HepG2 (cell line): ENCODE results near the gene SRSF1. TPM values are rescaled to one million over a fixed set of nuclear protein-coding genes. Genes with fewer than 3 reads are reported as not detected.

Experiments
- JUNB ChIP-seq: sonication (generic); formaldehyde crosslinking; IDR thresholded peaks from 2 replicates; pipeline ENCODE4 v1.8.0; 2022; ENCODE audit warnings: missing genetic modification reagents, mild to moderate bottlenecking, borderline replicate concordance
- ZNF24 ChIP-seq: fragments of 450-650 bp; IDR thresholded peaks from 2 replicates; pipeline ENCODE4 v1.6.1; 2017; ENCODE audit warnings: antibody characterized with exemption, mild to moderate bottlenecking
- ZNF337 ChIP-seq: sonication (generic); formaldehyde crosslinking; IDR thresholded peaks from 2 replicates; pipeline ENCODE4 v1.5.1; 2020; ENCODE audit warnings: missing genetic modification reagents, low read depth, mild to moderate bottlenecking, borderline replicate concordance
- ZNF776 ChIP-seq: sonication (generic); formaldehyde crosslinking; IDR thresholded peaks from 2 replicates; pipeline ENCODE4 v1.4.0; 2020; ENCODE audit warnings: mild to moderate bottlenecking, missing genetic modification reagents
- polyA plus RNA-seq, 8 experiments: library from polyadenylated mRNA; depleted of rRNA in 3 of 8; stranded (reverse) in 7 of 8; unstranded in 1 of 8; fragments of >200 nt; fragmentation: Illumina TruSeq in 4 of 8; extraction: Trizol in 4 of 8; gene quantifications; 2 replicates each; pipeline versions ENCODE4 v1.2.1 to v1.2.3, GENCODE V29; 2011 to 2016; ENCODE audit warnings: low read depth in 4 of 8, missing spikeins in 1 of 8, mixed read lengths in 1 of 8; ENCODE audit not compliant: insufficient read depth in 1 of 8
- total RNA-seq, 5 experiments: library from RNA; depleted of rRNA; stranded (reverse); fragments of >200 nt; fragmentation: Illumina TruSeq; extraction: Trizol; gene quantifications; 2 replicates each; pipeline ENCODE4 v1.2.3, GENCODE V29; 2016; ENCODE audit warnings: low read depth in 1 of 5
- TF ChIP-seq, protein P1 (sequence below): sonication (generic); formaldehyde crosslinking; IDR thresholded peaks from 2 replicates; pipeline ENCODE4 v1.5.0; 2020; ENCODE audit warnings: mild to moderate bottlenecking, missing genetic modification reagents, borderline replicate concordance

Gene SRSF1
- total and polyA plus RNA-seq, 2 of the 13 experiments (the other 11 are each of a cell fraction or from before 2014, with no cell fraction given): 142 to 445 TPM

DNA sequence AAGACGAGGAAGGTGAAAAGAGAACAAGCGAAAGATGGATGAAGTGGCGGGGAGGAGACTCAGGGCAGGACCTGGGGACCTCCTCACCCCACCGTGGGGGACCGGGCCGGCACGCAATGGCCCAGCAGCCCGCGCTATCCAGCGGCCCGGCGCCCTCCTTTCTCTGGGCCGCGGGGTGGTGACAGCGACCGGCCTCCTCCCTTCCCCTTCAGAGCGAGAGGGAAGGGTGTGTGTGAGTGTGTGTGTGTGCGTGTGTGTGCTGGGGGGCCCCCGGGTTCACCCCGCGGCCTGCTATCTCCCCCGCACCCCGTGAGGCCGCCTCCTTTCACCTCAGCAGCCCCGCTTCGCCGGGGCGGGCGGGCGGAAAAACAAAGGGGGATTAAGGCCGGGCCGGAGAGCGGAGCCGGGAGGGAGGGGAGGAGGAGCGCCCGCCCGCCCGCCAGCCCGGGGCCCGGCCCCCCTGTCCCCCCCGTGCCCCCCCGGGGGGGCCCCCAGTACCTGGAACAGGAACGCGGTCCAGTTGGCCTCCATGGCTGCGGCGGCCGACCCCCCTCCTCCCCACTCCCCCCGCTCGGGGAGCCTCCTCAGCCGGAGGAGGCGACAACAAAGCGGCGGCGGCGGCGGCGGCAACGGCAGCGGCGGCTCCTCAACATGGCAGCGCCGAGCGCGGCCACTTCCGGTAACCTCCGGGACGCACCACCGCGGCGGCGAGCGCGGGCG, 19.3 kb downstream of the SRSF1 start, which contains the start of gene VEZF1 (continued):
- TF ChIP-seq ZNF24 (no peak), JUNB (CRISPR knock-in tag) (no peak), ZNF337 (CRISPR knock-in tag) (no peak), ZNF776 (CRISPR knock-in tag) (no peak)
- TF ChIP-seq, protein P1, sequence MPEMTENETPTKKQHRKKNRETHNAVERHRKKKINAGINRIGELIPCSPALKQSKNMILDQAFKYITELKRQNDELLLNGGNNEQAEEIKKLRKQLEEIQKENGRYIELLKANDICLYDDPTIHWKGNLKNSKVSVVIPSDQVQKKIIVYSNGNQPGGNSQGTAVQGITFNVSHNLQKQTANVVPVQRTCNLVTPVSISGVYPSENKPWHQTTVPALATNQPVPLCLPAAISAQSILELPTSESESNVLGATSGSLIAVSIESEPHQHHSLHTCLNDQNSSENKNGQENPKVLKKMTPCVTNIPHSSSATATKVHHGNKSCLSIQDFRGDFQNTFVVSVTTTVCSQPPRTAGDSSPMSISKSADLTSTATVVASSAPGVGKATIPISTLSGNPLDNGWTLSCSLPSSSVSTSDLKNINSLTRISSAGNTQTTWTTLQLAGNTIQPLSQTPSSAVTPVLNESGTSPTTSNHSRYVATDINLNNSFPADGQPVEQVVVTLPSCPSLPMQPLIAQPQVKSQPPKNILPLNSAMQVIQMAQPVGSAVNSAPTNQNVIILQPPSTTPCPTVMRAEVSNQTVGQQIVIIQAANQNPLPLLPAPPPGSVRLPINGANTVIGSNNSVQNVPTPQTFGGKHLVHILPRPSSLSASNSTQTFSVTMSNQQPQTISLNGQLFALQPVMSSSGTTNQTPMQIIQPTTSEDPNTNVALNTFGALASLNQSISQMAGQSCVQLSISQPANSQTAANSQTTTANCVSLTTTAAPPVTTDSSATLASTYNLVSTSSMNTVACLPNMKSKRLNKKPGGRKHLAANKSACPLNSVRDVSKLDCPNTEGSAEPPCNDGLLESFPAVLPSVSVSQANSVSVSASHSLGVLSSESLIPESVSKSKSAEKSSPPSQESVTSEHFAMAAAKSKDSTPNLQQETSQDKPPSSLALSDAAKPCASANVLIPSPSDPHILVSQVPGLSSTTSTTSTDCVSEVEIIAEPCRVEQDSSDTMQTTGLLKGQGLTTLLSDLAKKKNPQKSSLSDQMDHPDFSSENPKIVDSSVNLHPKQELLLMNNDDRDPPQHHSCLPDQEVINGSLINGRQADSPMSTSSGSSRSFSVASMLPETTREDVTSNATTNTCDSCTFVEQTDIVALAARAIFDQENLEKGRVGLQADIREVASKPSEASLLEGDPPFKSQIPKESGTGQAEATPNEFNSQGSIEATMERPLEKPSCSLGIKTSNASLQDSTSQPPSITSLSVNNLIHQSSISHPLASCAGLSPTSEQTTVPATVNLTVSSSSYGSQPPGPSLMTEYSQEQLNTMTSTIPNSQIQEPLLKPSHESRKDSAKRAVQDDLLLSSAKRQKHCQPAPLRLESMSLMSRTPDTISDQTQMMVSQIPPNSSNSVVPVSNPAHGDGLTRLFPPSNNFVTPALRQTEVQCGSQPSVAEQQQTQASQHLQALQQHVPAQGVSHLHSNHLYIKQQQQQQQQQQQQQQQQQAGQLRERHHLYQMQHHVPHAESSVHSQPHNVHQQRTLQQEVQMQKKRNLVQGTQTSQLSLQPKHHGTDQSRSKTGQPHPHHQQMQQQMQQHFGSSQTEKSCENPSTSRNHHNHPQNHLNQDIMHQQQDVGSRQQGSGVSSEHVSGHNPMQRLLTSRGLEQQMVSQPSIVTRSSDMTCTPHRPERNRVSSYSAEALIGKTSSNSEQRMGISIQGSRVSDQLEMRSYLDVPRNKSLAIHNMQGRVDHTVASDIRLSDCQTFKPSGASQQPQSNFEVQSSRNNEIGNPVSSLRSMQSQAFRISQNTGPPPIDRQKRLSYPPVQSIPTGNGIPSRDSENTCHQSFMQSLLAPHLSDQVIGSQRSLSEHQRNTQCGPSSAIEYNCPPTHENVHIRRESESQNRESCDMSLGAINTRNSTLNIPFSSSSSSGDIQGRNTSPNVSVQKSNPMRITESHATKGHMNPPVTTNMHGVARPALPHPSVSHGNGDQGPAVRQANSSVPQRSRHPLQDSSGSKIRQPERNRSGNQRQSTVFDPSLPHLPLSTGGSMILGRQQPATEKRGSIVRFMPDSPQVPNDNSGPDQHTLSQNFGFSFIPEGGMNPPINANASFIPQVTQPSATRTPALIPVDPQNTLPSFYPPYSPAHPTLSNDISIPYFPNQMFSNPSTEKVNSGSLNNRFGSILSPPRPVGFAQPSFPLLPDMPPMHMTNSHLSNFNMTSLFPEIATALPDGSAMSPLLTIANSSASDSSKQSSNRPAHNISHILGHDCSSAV (CRISPR knock-in tag): no peak
